ENCODE data around the gene CDH2.

Gene CDH2

GRCh38 chr18:28068207-28068606 is 108.7 kb downstream of the CDH2 start:
- no peak overlapping the region for H3K27ac ChIP-seq
- H3K27me3 ChIP-seq, result no peaks in the 10 kb centered on the region
- no peaks in the 10 kb centered on the region for H3K9me3 ChIP-seq
- H3K36me3 ChIP-seq, result no peaks in the 10 kb centered on the region
- no peaks in the 10 kb centered on the region for H3K4me1 ChIP-seq (ENCODE audit: control insufficient read depth in 1 of 2, insufficient read depth in 1 of 2, low read depth in 1 of 2, low read length in 1 of 2)
- no peak overlapping the region for H3K4me3 ChIP-seq (ENCODE audit: low read depth in 1 of 2, low read length in 1 of 2)
- no peak for TF ChIP-seq CTCF (IDR thresholded peaks at IDR 0.05)

- Histone ChIP-seq H3K4me3 (ENCODE audit: low read depth in 1 of 2, low read length in 1 of 2) (no peak overlapping the region), H3K9me3 (no peaks in the 10 kb centered on the region), H3K27me3 (no peaks in the 10 kb centered on the region), H3K27ac (no peak overlapping the region), H3K4me1 (ENCODE audit: control insufficient read depth in 1 of 2, insufficient read depth in 1 of 2, low read depth in 1 of 2, low read length in 1 of 2) (no peaks in the 10 kb centered on the region), H3K36me3 (no peaks in the 10 kb centered on the region)
- TF ChIP-seq CTCF (IDR thresholded peaks at IDR 0.05), result no peak
These were observed 109.6 kb downstream of the CDH2 start for GRCh38 chr18:28067346-28067745.

GRCh38 chr18:28065793-28066186 is 111.1 kb downstream of the CDH2 start:
- Histone ChIP-seq H3K36me3 (no peaks in the 10 kb centered on the region), H3K9me3 (no peaks in the 10 kb centered on the region), H3K4me3 (ENCODE audit: low read depth in 1 of 2, low read length in 1 of 2) (no peak overlapping the region), H3K4me1 (ENCODE audit: control insufficient read depth in 1 of 2, insufficient read depth in 1 of 2, low read depth in 1 of 2, low read length in 1 of 2) (no peaks in the 10 kb centered on the region), H3K27me3 (no peaks in the 10 kb centered on the region), H3K27ac (no peak overlapping the region)
- TF ChIP-seq CTCF (IDR thresholded peaks at IDR 0.05), result no peak

- no peak for TF ChIP-seq CTCF (IDR thresholded peaks at IDR 0.05)
- no peaks in the 10 kb centered on the region for H3K36me3 ChIP-seq
- H3K27ac ChIP-seq, result no peak overlapping the region
- H3K27me3 ChIP-seq, result no peaks in the 10 kb centered on the region
- H3K4me3 ChIP-seq (ENCODE audit: low read depth in 1 of 2, low read length in 1 of 2), result no peak overlapping the region
- H3K9me3 ChIP-seq, result no peaks in the 10 kb centered on the region
- no peaks in the 10 kb centered on the region for H3K4me1 ChIP-seq (ENCODE audit: control insufficient read depth in 1 of 2, insufficient read depth in 1 of 2, low read depth in 1 of 2, low read length in 1 of 2)
These were observed 111.7 kb downstream of the CDH2 start for GRCh38 chr18:28065031-28065792.

- no peak overlapping the region for H3K4me3 ChIP-seq (ENCODE audit: low read depth in 1 of 2, low read length in 1 of 2)
- H3K36me3 ChIP-seq, result no peaks in the 10 kb centered on the region
- H3K27ac ChIP-seq, result no peak overlapping the region
- no peaks in the 10 kb centered on the region for H3K4me1 ChIP-seq (ENCODE audit: control insufficient read depth in 1 of 2, insufficient read depth in 1 of 2, low read depth in 1 of 2, low read length in 1 of 2)
- TF ChIP-seq CTCF (IDR thresholded peaks at IDR 0.05), result no peak
- H3K27me3 ChIP-seq, result no peaks in the 10 kb centered on the region
- no peaks in the 10 kb centered on the region for H3K9me3 ChIP-seq
These were observed 113.0 kb downstream of the CDH2 start for GRCh38 chr18:28063926-28064325.

Data from neutrophil (primary cell).